NCI-H2107 treated with DMSO at 0.1 percent for 48 hours (cell line): ENCODE results near the gene TRAPPC6A.

Experiments
- DNase-seq: peaks from one replicate; lab custom pipeline; 2025; ENCODE audit not compliant: unreplicated experiment; lab: John Stamatoyannopoulos, UW

The TRAPPC6A gene

DNA sequence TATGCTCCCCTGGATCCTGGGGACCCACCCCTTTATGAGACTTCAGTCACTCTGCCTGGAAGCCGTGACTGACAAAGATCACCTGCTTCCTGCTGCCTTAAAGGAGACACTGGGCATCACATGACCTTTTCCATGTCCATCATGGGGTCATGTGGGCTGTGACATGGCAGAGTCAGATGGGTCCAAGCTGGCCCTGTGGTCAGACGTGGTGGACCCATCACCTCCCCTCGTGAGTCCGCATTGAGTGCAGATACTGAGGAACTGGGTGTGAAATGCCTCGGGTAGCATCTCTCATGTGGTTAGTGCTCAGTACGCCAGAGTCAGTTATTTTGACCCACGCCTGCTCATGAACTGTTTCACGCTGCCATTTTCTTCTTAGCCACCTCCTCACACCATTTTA, 44.4 kb downstream of the TRAPPC6A start:
- no peak for DNase-seq

DNA sequence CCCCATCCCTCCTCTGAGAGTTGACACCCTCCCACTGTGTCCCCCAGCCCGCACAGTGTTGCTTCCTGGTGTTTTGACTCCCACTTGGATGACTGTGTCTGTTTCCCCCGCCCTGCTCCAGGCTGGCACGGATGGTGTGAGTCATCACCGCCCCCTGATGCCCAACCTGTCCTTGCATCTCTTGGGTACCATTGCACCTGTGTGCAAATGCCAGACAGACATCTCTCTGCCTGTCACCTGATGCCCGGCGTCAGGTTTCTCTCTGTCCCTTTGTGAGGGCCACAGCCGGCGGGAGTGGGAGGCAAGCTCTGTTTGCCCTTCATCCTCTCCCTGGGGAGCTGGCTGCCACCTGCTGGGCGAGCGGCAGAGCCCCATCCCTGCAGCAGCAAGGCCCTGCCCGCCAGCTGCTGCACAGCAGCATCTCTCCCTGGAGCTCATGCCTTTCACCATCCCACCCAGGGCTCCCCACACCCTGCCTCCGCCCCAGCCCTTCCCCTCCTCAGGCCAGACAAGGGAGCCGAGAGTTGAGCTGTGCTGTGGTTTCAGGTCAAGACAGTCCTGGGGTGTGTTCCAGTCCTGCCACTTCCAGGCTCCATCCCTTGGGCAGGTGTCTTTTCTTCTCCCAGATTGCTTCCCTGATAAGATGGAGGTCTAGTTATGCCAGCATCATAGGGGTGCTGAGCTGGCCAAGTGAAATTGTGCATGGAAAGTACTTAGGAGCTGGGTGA, 47.0 kb downstream of the TRAPPC6A start:
- peak; percentile 97 for DNase-seq

DNA sequence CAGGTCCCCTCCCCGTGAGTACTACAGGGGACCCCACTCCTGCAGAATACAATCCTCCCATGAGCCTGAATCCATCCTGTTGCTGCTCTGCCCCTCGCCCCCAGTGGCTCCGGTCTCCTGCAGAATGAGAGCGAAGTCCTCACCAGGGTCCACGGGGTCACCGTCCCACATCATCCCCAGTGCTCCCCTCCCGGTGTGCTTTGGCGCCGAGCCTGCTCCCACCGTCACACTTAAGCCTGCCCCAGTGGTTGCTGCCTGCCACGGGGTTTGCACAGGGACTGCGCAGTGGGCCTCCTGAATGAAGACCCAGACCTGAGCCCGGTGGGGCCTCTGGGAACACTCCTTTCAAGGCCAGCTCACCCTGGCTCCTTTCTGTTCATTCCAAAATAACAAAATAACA, 47.8 kb downstream of the TRAPPC6A start:
- no peak for DNase-seq

DNA sequence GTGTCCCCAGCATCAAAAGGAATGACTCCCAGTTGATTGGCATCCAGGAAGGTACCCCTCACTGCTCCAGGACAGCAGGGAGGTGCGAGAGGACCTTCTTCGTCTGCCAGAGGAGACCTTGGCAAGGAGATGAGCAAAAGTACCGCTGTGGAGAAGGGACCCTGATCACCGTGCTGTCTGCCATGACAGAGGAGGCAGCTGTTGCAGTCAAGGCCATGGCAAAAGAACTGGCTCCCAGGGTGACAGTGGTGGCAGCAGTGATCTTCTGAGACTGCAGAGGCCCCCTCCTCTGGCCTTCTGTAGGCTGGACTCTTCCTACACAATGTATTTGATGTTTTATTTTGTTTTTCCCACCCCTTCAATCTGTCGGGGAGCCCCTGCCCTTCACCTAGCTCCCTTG, 49.2 kb downstream of the TRAPPC6A start:
- DNase-seq = no peak

DNA sequence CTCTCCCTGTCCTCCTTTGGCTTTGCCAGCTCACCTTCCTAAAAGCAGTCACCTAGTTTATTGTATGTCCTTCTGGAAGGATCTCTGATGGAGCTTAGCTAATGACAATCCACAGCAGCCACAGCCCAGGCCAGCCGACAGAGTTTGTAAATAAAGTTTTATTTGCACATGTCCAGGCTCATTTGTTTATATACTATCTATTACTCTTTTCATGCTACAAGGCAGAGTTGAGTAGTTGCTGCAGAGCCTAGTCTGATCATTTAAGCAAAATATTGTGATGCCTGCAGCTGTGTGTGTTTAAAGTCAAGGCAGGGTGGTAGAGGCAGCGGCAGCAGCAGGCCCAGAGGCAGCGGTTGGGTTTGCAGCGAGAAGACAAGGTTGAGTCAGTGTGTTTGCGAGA, 49.9 kb downstream of the TRAPPC6A start:
- DNase-seq = no peak

DNA sequence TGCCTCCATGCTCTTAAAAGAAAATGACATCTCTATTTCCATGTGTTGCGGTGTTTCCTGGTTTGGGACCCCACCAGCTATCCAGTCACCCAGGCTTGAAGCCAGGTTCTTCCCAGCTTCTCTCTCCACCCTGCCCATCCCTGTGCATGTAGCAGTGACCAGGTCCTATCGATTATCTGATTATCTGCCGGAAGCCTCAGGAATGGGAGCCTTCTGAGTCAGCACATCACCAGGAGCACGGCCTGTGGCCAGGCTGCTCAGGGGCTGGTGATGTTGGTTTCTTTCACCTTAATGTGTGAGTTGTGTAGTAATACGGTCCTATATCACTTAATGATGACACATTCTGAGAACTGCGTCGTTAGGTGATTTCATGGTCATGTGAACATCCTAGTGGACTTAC, 51.4 kb downstream of the TRAPPC6A start:
- DNase-seq = no peak

DNA sequence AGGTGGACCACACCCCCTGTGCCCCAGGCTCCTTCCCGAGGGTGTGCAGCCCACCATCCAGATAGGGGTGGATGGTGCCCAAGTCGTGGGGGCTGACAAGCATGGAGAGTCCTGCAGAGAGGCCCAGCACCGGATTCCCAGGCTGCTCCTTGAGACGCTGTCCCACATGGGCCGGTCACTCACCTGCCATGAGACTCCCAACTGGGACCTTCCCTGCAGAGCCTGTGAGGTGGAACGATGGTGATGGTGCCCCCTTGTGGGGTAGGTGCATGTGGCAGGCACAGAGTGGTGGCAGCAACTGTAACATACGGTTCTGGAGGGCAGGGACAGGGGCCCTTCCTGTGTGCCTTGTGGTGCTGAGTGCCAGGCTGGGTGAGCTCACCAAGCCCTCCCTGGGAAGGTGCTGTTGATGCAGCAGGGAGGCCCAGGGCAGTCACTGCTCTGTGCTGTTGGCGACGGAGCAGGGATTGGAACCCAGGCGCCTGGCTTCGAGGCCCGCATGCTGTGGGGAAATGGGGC, 52.0 kb downstream of the TRAPPC6A start:
- peak; percentile 27 for DNase-seq

DNA sequence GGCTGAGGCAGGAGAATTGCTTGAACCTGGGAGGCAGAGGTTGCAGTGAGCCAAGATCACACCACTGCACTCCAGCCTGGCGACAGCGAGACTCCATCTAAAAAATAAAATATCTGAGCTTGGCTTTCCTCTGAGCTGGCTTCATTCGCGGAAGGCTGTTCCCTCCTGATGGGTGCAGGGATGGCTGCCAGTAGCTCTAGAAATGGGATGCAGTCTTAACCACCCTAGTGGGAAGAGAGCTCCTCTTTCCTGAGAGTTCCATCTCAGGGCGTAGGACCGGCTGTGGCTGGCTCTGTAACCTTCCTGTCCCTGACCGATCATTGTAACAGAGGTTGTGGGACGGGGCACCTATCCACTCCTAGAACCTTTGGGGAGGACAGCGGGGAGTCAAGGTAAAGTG, 52.7 kb downstream of the TRAPPC6A start:
- DNase-seq = no peak

DNA sequence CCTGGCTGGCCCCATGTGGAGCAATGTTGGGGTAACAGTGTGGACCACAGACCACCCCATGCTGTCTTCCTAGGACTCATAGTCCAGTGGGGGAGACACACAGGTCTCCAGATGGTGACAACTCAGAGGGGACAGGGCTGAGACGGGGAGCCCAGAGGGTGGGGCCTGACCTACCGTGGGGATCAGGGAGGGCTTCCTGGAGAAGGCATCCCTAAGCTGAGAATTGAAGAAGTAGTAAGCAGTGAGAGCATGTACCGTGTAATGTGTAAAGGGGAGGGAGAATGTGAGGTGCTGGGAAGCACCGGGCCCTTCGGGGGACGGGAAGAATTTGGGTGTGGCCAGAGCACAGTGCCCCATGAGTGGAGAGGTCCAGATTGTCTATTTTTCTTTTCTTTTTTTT, 54.0 kb downstream of the TRAPPC6A start:
- DNase-seq = no peak

DNA sequence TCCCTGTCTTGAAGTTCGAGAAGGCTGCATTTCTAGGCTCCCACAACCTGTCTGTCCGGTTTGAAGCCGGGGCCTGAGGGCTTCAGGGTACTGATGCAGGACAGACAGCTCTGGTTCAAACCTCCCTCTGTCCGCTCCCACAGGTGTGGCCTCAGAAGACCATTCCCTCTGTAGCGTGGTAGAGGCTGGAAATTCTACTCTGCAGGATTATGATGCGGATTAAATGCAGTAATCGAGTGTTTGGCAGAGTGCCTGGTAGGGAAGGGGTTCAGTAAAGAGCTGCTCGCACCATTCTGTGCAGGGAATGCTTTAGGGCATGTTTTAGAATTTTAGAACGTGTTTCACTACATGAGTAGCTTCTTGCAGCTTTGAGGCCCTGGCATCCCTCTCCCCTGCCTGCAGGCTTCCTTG, 54.6 kb downstream of the TRAPPC6A start:
- DNase-seq = no peak

DNA sequence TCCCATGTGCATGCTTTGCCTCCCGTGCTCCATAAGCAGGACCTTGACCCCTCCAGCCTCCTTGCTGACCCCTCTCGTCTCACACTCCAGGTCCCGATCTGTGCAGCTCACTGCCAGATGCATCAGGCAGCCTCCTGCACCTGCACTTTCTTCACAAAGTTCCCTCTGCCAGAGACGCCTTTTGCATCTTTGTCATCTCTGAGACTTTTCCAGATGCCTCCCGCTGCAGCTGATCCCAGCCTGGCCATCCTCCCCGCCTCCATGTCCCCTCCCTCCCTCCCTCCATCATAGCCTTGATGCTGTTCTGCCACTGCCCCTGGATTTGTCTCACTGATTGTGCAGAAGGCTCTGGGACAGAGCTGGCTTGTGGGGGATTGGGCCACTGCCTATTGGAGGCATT, 55.2 kb downstream of the TRAPPC6A start:
- DNase-seq = no peak

DNA sequence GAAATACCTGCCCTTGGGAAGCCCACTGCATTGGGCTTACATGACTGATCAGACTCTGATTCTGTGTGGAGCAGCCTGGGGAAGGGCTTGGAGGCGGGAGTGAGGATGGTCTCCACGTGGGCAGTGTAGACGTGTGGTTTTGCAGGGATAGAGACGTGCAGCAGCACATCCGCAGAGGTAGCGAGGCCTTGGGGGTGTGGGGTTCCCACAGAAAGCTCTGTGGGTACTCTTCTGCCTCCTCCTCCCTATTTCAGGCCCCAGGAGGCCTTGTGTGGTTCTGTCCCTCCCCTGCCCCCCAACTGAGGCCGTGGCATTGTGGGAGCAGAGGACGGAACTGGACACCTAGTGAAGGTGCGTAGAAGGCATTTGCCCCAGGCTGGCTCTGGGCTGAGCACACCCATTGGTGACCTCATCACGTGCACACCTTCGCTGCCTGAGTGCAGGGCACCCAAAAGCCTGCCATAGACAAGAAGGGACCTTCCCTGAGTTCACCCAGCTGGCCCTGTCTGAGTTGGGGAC, 56.2 kb downstream of the TRAPPC6A start:
- DNase-seq = no peak

DNA sequence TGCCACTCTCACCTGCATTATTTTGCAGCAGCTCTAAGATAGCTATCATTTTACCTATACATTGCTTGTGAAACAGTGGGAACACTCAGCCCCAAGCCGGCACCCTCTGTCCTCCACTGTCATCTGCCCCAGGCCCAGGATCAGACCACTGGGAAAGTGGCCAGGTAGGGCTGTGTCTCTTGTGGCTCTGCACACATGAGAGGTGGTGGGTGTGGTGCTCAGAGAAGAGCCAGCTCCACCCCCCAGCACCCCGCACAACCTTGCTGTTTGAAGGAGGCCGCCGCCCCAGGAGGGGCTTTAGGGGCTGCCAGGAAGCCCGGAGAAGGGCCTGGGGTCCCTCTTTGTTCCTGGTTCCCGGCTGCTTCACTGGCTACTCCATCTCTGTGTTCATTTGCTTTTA, 58.5 kb downstream of the TRAPPC6A start:
- DNase-seq = no peak

DNA sequence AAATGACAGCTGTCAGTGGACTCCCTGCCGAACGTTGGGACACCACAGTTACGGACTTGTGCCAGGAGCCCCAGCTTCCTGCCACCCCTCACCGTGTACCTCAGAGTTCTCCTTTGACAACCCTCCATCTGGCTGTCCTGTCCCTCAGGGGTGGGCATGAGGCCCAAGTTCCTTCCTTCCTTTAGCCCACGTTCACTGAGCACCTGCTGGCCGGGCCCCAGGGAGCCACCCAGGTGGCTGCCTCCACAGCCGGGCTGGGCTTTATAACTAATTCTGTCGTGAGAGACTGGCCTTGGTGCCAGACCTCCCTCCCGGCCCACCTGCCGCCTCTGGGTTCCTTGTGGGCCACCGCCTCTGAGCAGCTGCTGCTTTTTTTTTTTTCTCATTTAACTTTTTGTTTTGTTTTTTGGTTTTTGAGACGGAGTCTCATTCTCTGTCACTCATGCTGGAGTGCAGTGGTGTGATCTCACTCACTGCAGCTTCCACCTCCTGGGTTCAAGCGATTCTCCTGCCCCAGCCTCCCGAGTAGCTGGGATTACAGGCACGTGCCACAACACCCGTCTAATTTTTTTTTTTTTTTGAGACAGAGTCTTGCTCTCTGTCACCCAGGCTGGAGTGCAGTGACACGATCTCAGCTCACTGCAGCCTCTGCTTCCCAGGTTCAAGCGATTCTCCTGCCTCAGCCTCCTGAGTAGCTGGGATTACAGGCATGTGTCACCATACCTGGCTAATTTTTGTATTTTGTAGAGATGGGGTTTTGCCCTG, 59.3 kb downstream of the TRAPPC6A start:
- DNase-seq = peak; percentile 54

DNA sequence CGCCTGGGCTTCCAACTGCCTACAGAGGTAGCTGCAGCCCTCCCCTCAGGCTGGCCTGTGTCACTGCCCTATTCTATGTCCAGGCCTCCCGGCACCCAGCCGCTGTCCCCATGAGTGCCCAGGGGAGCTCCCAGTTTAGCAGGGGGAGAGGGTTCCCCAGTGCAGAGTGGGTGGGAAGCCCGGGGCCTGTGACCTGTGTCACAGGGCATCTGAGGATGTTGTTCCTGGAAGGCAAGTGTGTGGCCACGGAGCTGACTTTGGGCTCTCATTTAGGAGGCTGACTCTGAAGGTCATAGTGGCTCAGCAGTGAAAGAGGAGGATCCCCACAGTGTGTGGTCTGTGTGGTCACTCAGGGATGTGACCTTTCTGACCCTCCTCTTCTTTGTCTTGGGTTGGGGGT, 59.9 kb downstream of the TRAPPC6A start:
- DNase-seq = no peak

DNA sequence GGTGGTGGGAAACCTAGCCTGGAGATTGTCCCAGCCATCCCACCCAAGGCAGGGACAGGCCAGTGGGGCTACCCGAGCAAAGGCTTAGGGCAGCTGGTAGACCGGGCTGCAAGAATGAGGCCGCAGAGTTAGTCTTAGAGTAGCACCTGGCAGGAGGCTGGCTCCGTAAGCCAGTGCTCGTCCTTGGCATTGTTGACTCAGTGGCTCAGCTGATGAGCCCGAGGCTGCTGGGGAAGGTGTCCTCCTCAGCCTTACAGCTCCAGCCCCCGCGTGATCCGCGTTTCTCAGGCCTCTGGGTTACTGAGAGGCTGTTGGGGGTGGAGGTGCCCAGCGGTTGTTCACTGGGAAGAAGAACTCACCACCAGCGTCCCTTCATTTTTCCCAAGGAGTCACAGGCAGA, 60.4 kb downstream of the TRAPPC6A start:
- DNase-seq = peak; percentile 28

DNA sequence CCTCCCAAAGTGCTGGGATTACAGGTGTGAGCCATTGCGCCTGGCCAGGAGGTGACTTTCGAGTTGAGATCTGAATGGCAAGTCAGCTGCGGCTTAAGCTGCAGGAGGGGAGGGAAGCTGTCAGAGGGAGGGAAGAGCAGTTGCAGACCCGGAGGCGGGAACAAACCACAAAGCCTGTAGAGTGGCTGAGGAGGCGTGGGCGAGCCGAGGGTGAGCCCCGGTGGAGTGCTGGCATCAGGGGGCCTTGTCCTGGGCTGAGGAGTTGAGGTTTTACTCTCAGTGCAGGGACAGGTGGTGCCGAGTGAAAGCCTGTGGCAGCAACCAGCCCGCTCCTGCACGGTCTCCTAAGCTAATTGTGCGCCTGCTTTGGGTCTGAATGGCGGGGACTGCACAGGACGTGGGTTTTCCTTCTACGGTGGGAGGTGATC, 60.9 kb downstream of the TRAPPC6A start:
- DNase-seq = peak; percentile 90

DNA sequence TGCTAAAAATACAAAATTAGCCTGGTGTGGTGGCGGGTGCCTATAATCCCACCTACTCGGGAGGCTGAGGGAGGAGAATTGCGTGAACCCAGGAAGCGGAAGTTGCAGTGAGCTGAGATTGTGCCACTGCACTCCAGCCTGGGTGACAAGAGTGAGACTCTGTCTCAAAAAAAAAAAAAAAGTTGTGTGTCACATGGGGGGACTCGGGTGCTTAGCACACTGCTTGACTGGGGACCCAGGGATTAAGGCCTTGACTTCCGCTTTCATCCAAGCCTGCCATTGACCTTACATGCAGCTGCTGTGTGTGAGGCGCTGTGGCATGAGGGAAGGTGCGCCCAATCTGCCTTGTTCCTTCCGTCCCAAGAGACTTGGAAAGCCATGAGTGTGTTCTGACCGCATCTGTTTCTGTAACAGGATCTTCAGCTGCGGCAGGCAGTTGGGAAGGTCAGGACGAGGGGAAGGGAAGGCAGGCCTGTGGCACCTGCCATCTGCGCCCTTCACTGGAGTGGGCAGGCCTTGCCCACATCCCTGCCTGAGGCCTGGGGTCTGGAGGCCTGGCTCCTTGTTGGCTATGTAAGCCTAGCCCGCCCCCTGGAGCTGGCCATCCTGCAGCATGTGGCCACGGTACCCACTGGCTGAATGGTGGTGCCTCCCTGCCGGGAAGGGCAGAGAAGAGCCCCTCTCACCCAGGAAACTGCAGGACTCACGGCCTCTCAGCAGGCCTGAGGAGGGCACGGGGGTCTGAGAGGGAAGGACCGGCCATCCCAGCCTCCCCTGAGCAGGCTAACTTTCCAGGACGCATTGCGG, 62.0 kb downstream of the TRAPPC6A start:
- peak; percentile 97 for DNase-seq

DNA sequence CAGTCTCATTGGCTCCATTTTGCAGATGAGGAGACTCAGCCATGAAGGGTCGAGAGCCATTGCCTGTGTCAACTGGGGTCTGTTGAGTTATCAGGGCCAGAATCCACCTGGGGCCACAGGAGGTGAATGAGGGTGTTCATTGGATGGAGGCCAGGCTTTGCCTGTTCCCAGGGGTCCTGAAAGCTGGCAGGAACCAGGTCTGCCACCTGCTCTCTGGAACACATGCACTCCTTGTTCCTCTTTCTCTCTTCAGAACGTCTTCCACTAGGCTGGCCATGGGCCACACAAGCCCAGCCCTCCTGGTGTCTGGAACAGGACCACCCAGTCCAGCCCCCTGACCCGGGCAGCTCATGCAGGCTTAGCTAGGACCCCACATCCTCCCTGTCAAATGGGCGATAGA, 63.9 kb downstream of the TRAPPC6A start:
- DNase-seq = peak; percentile 61

DNA sequence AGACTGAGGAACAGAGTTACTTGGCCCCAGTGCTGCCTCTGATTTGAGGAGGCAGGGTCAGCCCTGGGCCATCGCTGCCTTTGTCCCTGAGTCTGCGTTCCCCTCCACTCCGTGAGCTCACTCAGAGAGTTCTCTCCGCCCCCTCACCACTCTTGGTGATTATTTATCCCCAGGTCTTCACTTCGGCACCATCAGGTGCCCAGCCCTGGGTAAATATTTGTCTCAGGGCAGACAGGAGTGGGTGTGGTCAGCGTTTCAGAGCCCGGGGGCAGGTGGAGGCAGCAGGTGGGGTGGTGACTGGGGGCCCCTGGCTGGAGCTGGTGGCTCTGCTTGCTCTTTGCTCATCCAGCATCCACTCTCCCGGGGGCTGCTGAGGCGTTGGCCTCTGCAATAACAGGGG, 64.4 kb downstream of the TRAPPC6A start:
- DNase-seq = peak; percentile 79
